ENCODE results near the gene DOCK8. TPM values are rescaled to one million over a fixed set of nuclear protein-coding genes. Genes with fewer than 3 reads are reported as not detected.

The DOCK8 gene
- total RNA-seq, 6 experiments from 2014 or later, result 0.05 to 0.34 (median 0.20) TPM

DNA sequence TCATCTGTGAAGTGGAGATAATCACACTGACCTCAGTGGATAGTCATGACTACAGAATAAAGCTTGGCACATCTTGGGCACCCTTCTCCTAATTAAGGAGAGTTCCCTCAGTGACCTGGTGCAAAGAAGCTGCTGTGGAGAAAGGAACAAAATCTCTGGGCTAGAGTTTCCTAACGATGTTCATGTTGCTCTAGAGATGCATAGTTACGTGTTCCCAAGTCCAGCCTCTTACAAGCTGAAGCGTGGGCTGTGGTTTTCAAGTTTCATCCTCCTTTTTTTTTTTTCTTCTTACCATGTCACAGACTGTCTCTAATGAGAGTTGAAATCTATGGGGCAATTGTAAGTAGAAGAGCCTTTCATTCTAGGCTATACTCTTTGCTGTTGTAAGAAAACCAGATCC is 113.8 kb downstream of the DOCK8 start:
- TF ChIP-seq CTCF (IDR thresholded peaks at IDR 0.05), result no peak

DNA sequence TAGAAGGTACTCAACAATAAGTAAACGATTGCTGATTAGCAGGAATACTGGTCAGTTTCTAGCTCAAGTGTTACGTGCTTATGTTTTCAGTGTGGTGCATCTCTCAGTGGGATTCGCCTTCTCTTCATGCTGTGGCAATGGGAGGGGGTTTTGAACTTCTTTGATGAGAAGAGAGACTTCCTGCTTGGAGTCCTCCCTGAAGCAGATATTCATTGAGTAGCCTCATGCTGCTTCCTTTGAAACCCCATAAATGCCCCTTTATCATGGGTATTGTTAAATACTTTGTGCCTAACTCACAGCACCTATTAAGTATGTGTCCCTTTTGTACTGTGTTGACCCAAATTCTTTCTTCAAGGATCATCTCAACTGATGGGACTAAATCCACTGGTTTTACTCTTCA is 116.5 kb downstream of the DOCK8 start:
- H3K36me3 Mint-ChIP-seq (ENCODE audit: low read depth), result no peaks in the 10 kb centered on the region
- H3K27ac Mint-ChIP-seq, result no peak overlapping the region
- no peaks in the 10 kb centered on the region for H3K4me1 Mint-ChIP-seq (ENCODE audit: low read depth)
- no peak overlapping the region for H3K4me3 Mint-ChIP-seq
- no peaks in the 10 kb centered on the region; the same call in 1 of the 2 replicates for H3K27me3 Mint-ChIP-seq (ENCODE audit: insufficient read depth)
- no peak for TF ChIP-seq CTCF (IDR thresholded peaks at IDR 0.05)
- DNase-seq, result no peak
- no peaks in the 10 kb centered on the region for H3K9me3 Mint-ChIP-seq

More for the DNA sequence above, 113.8 kb downstream of the DOCK8 start:
- Mint-ChIP-seq H3K4me1 (ENCODE audit: low read depth) (no peaks in the 10 kb centered on the region), H3K27ac (no peak overlapping the region), H3K9me3 (peaks cover 3% of the 10 kb centered on the region; the same call in 1 of the 2 replicates), H3K36me3 (ENCODE audit: low read depth) (no peaks in the 10 kb centered on the region), H3K4me3 (no peak overlapping the region), H3K27me3 (ENCODE audit: insufficient read depth) (no peaks in the 10 kb centered on the region; the same call in 1 of the 2 replicates)
- no peak for DNase-seq

- no peak for TF ChIP-seq CTCF (IDR thresholded peaks at IDR 0.05)
- Mint-ChIP-seq H3K36me3 (ENCODE audit: low read depth) (no peaks in the 10 kb centered on the region), H3K27me3 (ENCODE audit: insufficient read depth) (no peaks in the 10 kb centered on the region), H3K9me3 (no peaks in the 10 kb centered on the region), H3K4me3 (no peak overlapping the region), H3K4me1 (ENCODE audit: low read depth) (no peaks in the 10 kb centered on the region), H3K27ac (no peak overlapping the region)
- DNase-seq, result no peak
These were observed 120.7 kb downstream of the DOCK8 start for GRCh38 chr9:335373-335772.

DNA sequence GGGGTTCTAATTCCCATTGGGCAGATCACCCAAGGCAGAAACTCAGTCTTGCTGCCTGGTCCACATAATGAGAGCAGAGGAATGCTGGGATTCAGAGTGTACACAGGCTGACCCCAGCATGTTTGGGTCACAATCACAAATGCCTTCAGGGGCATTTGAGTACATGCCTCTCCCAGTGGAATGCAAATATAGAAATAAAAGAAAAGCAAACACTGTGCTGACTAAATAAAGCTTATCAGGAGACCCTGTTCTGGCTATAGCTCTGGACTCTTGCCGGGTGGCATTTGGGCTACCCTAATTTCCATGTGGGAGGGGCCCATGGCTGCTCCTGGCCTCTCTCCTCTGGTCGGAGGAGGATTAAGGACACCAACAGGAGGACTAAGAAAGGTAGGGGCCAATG is 121.4 kb downstream of the DOCK8 start:
- Mint-ChIP-seq H3K36me3 (ENCODE audit: low read depth) (no peaks in the 10 kb centered on the region), H3K27ac (no peak overlapping the region), H3K27me3 (ENCODE audit: insufficient read depth) (no peaks in the 10 kb centered on the region), H3K4me1 (ENCODE audit: low read depth) (no peaks in the 10 kb centered on the region), H3K4me3 (no peak overlapping the region), H3K9me3 (no peaks in the 10 kb centered on the region)
- no peak for DNase-seq
- no peak for TF ChIP-seq CTCF (IDR thresholded peaks at IDR 0.05)

GRCh38 chr9:338602-339001 is 123.9 kb downstream of the DOCK8 start:
- H3K9me3 Mint-ChIP-seq, result no peaks in the 10 kb centered on the region
- no peaks in the 10 kb centered on the region for H3K4me1 Mint-ChIP-seq (ENCODE audit: low read depth)
- H3K36me3 Mint-ChIP-seq (ENCODE audit: low read depth), result no peaks in the 10 kb centered on the region
- DNase-seq, result no peak
- H3K27ac Mint-ChIP-seq, result no peak overlapping the region
- H3K27me3 Mint-ChIP-seq (ENCODE audit: insufficient read depth), result no peaks in the 10 kb centered on the region
- no peak overlapping the region for H3K4me3 Mint-ChIP-seq
- TF ChIP-seq CTCF (IDR thresholded peaks at IDR 0.05), result no peak

All from HFFc6 (cell line).